HUDEP-2 (cell line): Measurements from ENCODE around the gene TIMM10.

Experiments
- DNase-seq, 76 experiments: peaks; one replicate each; lab custom pipeline; 2025; ENCODE audit not compliant: unreplicated experiment in 76 of 76; lab: John Stamatoyannopoulos, UW

Gene TIMM10

DNA sequence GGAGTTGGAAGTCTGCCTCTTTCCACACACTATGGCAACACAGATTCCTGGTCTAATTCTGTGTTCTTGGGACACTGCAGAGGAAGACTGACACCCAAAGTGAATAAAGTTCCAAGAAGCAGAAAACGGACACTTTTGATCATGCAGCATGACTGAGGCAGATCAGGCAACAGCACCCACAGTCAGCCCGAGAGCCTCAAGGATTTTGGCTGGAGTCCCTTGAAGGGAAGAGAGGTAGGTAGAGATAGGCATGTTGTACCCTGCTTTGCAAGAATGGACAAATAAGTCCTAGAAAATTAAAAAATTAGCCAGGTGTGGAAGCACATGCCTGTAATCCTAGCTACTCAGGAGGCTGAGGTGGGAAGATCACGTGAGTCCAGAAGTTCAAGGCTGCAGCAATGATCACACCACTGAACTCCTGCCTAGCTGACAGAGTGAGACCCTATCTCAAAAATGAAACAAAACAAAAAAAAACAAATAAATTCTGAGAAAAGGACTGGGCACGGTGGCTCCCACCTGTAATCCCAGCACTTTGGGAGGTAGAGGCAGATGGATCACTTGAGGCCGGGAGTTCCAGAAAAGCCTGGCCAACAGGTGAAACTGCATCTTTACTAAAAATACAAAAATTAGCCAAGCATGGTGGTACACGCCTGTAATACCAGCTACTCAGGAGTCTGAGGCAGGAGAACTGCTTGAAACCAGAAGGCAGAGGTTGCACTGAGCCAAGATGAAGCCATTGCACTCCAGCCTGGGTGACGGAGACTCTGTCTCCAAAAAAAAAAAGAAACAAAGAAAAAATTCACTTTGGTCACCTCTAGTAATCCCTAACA, 22.0 kb downstream of the TIMM10 start:
- no peak for DNase-seq

DNA sequence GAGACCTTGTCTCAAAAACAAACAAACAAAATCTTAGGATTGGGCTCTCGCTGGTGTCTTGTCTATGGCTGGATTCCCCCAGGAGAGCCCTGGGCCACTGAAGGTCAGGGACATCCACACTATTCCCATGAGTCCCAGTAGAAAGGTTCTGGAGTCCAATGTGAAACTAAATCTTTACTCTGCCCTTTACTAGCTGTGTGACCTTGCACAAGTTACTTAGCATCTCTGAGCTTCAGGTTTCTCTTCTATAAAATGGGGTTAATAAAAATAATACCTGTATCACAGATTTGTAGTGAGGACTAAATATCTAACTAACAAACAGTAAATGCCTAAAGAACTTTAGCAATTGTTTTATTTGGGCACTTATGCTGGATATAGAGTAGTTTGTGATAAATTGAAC, 24.0 kb downstream of the TIMM10 start:
- no peak for DNase-seq

DNA sequence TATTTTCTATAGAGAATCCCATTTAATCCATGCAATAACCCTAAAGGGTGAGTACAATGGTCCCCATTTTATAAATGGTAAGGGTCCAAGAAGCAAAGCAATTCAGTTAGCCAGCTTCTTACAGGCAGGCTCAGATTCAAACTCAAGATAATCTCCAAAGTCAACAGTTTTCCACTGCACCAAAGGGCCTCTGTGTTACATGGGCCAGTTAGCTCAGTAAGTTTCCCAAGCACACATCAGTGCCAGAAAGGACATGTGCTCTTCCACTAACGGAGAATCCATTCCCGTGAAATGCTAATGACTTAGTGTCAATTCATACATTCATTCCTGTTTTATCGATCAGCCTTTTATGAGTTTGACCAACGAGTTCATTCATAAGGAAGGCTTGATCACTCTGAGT, 26.0 kb downstream of the TIMM10 start:
- no peak for DNase-seq

DNA sequence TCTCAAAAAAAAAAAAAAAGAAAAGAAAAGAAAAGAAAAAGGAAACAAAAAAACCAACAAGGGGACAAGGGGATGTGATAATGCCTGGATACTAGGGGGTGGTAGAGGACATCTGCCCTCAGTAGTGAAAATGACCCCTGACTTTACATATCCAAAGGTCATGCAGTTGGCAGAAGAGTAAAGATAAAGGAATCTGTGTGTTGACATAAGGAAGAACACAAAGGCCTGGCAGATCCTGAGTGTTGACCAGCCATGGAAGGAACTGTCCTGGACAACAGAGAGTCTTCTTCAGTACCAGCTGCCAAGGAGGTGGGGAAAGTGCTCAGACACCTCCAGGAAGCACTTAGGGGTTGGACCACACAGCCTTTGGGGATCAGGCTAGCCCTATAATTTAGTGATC, 27.7 kb downstream of the TIMM10 start:
- no peak for DNase-seq

DNA sequence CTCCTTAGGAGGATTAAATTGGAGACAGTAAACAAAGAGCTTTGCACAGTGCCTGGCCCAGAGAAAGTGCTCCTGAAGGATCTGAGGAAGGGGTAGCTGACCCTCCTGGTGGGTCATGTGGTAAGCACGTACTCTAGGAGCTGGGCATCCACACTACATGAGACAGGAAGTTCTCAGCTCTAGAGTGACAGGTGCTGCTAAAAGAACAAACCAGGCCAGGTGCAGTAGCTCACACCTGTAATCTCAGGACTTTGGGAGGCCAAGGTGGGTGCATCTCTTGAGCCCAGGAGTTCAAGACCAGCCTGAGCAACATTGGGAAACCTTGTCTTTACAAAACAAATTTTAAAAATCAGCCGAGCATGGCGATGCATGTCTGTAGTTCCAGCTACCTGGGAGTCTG, 28.2 kb downstream of the TIMM10 start:
- no peak for DNase-seq

DNA sequence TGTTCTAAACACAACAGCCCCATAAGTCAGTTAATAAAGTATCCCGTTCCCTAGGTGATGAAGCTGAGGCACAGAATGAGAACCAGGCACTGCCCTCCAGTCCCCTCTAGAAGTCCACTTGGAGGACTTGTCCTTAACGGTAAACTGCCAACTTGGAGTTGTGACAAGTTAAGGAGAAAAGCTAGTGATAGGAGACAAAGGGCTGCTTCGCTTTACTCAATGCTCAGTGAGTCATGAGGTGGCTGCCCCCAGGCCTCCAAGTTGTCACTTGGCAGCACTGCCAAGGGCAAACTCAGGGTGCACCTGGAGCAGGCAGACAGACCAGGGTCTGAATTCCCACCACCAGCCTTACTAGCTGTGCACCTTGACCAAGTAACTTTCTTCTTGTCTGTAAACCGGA, 28.6 kb downstream of the TIMM10 start:
- DNase-seq: peak in 40 of 76 experiments; percentile 4 to 60 (median 24)

DNA sequence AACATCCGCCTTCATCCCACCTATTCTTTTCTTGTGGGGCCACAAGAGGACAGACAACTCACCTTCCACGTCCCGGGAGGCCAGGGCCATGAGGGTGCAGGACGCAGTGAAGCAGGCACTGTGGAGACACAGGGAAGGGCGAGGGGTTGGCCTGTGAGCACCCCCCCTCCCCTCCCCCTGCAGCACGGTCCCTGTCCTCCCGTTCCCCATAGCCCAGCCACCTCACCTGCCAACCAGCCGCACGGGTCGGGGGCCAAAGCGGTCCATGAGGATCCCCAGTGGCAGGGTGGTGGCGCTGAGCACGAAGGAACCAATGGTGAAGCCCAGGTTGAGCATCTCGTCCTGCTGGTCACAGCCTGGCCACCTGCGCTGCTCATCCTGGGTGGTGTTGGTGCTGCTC, 29.6 kb downstream of the TIMM10 start:
- no peak for DNase-seq

DNA sequence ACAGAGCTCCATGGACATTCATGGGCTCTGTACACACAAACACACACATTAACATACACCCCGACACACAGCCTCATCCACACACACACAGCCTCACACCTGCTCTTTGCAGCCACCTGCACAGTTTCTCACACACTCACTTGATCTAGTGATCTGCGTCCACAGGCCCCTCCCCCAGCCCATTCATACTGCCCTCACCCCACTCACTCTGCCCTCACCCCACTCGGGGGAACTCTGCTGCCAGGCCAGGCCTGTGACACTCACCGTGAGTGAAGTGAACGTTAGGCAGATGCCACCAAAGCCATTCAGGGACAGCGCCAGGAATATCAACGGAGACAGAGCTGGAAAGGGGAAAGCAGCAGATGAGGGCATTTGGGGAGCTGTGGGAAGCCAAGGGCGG, 30.0 kb downstream of the TIMM10 start:
- no peak for DNase-seq

DNA sequence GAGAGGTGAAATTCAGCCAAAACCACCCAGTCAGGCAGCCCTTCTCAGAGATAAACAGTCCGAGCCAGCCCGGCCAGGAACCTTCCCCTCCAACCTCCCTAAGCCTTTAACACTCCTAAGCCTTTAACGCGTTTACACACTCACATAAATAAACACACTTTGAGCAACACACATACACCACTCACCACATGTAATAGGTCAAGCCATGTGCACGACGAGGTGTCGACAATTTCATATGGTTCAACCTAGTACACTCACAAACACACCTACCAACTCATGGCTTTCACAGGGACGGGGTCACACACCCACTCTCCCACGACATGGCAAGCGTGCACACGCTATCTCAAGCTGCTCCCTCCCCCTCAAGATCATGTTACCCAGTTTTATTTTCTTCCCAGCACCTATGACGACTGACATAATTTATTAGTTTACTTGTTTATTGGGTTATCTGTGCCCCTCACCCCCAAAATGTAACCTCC, 30.5 kb downstream of the TIMM10 start:
- peak in 10 of 76 experiments; percentile 13 to 79 (median 46) for DNase-seq

DNA sequence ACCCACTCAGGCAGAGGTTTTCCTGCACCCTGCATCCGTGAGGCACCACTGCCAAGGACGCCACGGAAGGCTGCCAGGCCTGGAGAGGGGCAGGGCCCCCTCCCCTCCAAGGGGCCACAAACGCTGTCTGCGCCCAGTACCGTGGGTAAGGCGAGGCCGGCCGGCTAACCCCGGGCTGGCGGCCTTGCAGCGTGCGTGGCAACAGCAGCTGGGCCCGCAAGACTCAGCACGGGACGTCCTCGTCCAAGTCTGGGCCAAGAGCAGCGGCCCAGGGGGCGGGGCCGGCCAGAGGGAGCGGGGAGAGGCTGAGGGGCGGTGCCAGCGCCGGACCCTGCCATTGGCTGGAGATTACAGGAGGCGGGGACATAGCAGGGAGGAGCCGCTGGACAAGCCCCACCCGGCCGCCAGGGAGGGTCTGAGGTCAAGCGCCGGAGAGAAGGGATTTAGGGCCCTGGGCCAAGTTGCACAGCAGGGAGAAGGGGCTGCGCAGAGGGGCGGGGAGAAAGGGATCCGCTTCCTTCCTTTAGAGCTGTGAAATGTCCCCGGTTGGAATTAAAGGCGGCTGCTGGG, 31.1 kb downstream of the TIMM10 start:
- peak in 74 of 76 experiments; percentile 28 to 95 (median 89) for DNase-seq

DNA sequence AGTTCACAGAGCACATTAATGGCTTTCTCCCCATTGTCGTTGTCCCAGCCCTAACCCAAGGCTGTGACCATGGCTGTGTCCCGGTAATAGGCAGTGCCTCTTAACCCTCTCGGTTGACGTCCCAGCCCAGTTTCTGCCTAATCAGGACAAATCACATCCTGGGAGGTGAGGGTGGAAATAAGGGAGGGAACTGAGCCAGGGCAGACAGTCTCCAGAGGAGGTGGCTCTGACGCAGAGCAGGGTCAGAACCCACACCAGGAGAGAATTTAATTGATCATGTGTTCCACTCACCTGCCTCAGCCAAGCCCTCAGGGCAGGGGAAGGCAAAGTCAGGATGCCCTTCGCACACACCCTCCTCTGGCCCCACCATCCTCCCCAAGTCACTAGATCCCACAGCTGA, 32.0 kb downstream of the TIMM10 start:
- DNase-seq: no peak

DNA sequence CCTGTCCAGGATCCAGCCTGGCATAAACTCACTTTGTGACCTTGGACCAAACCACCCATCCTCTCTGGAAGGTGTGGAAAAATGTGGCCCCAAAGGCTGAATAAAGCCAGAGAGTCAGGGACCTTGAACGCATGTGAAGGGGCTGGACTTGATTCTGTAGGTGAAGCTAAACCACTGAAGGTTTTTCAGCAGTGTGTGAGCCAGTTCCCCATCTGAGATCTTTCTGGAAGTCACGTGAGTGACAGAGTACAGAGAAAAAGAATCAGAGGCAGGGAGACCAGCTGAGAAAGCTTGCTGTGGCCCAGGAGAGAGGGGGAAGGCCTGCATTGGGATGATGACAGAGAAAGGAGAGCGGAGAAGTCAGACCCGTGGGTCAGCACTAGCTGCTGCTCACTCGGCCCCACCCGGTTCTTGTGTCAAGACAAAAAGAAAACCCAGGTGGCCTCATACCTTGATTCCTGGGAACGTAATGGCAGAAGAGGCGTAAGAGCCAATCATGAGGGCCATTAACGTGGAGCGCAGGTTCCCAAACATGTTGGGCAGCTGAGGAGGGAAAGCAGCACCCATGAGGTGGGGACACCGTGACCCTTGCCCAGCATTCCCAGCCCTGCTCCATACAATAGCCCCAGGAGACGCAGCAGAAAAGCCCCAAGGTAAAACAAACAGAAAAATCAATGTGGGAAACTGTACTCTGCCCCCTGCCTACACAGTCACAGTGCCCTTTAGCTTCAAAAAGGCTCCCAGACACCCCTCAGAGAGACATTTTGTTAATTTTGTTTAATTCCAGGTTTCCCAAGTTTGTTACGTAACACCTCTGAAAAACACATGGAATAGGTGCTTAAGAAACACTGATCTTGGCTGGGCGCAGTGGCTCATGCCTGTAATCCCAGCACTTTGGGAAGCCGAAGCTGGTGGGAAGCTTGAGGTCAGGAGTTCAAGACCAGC, 33.0 kb downstream of the TIMM10 start:
- no peak for DNase-seq

DNA sequence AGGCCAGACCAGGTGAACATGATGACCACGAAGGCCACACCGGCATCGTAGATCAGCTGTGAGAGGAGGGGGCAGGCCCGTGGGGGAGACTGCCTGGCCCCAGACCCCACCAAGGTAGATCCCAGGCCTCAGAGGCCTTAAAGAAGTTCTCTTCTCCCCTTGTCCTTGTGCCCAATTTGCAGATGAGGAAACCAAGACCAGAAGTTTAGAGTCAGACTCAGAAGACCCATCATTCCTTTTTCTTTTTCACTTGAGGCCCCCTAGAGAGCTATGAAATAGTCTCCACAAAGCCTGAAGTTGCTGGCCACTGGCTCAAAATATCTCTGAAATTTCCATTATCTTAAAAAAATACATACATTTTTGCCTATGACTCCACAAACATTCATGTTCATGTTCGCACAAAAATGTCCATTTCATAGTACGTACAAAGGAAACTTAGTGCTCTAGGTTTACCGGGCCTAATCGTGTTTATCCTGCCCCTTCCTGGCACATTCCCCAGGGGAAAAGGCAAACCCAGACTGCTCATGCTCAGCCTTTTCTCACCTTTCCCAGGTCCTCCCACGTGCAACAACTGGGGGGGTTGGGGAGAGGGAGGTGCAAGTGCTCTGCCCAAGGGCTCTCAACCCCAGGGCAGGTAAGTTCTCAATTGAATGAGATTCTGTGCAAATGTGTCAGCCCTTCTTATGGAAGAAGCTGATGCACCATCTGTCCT, 34.3 kb downstream of the TIMM10 start:
- no peak for DNase-seq

DNA sequence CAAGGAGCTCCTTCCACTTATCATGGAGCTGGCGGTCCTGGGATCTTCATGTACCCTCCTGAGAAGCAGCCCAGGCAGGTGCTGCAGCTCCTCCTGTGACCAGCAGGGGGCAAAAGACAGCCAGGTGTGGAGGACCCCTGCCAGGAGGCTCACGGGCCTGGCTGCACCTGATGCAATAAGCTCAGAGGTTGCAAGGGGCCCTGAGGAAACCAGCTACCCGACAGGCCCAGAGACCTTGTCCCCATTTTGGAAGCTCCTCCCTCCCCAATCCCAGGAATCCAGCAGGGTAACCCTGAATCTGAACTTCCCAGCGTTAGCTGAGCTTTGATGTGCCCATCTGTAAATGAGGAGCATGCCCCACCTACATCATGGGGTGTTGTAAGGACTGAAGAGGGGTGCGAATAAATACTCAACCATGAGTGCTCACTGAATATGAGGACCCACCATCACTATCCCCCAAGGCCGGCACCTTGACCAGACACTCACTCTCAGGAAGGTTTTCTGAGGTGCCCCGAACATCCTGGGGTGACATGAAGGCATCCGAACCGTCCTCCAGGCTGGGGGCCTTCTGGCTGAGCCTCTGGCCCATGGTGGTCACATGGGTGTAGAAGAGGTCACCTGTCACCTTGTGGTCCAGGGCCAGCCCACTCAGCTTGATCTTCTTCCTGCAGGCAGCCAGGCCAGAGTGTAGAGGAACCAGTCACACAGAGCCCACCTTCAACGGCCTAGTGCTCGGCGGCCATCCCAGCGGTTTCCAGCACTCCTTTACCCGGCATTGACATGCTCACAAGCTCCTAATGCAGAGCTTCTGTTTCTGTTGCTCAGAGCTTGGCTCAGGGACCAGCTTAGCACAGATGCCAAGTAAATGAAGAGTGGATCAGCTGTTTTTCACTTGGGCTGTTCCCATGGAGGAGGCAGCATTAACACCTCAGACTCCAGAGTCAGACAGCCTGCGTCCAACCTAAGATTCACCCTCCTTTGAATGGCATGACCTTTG, 36.7 kb downstream of the TIMM10 start:
- DNase-seq: peak in 39 of 76 experiments; percentile 5 to 47 (median 24)

DNA sequence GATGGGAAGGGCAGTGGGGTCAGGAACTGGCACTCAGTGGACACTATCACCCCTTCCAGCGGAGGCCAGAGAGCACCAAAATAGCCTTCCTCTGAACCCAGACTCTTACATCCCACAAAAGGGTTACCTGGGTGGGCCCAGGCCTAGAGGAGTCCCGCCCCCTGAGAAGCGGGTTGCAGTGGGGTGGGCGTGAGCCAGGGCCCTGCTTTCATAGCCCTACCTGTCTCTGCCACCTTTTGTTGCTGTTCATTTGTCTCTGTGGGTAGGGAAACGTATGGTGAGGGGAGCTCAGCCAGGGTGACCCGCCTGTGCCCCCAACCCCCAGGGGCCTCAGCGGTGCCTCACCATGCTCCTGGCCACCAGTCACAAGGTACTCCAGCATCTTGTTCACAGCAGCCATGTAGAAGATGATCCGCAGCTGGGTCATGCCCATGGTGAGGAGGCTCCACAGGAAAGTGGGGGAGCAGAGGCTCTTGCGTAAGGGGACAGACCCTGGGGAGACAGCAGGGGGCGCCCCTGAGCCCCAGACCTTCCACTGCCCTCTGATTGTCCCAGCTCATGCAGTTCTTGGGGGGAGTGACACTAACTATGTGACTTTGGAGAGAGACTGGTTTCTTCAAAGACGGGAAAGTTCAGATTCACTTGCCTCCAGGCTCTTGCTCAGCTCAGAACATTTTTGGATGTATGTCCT, 39.0 kb downstream of the TIMM10 start:
- peak in 58 of 76 experiments; percentile 14 to 72 (median 39) for DNase-seq

DNA sequence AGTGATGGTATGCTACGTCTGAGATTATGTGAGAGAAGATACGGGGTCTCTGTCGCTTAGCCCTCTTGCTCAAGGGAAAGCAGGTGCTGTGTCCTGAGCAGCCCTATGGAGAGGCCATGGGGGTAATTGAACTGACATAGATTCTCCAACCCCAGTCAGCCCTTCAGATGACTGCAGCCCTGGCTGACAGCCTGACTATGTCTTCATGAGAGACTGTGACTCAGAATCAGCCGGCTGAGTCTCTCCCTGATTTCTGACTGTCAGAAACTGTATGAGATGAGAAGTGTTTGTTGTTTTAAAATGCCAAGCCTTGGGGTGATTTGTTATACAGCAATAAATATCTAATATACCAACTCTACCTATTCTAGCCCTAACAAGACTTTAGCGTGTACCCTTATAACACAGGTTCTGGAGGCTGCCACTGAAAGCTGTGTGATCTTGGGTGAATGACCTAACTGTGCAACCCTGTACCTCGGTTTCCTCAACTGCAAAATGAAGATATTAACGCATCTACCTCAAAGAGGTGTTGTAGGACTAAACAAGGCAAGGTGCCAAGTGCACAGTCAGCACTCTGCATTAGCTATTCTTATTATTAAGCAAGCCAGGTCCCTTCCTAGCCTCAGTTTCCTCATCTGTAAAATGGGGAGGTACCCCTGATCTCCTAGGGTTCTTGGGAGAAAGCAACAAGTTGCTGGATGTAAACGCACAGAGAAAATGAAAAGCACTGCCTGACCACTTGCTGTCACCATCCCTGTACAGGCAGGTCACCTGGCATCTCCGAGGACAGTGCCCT, 39.9 kb downstream of the TIMM10 start:
- no peak for DNase-seq

DNA sequence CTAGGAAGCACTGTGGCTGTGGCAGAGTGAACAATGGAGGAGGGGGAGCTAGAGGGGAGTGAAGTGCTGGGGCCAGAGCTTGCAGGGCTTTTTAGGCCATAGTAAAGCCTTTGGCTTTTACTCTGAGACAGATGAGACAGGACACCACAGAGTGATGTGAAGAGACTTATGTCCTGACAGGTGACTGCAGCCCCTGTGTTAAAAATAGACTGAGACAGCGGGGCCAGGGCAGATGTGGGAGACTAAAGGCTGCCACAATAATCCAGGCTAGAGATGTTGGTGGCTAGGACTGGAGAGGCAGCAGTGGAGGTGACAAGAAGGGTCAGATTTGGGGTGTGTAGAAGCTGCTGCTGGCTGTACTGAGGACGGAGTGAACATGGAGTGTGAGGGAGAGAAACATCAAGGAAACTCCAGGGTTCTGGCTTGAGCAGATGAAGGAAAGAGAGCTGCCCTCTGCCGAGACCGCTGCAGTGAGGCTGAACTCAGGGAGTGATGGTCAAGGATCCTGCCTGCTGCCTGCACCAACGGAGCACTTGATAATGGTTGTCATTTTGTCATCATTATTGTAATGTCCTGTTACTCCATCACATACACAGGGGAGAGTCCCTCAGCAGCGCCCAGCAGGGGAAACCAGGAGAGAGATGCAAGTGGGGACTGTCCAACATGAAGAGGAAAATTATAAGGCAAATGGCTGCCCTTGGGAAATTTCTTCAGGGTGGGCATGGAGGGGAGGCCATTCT, 42.5 kb downstream of the TIMM10 start:
- no peak for DNase-seq
